GM18870 (cell line): ENCODE measurements around the gene FZD7.

ENCODE experiments used
- ATAC-seq: cut with Tn5 transposase; IDR thresholded peaks from one replicate; pipeline ENCODE4 v1.9.1; 2021; ENCODE audit warnings: moderate library complexity; ENCODE audit not compliant: unreplicated experiment

FZD7 gene

DNA sequence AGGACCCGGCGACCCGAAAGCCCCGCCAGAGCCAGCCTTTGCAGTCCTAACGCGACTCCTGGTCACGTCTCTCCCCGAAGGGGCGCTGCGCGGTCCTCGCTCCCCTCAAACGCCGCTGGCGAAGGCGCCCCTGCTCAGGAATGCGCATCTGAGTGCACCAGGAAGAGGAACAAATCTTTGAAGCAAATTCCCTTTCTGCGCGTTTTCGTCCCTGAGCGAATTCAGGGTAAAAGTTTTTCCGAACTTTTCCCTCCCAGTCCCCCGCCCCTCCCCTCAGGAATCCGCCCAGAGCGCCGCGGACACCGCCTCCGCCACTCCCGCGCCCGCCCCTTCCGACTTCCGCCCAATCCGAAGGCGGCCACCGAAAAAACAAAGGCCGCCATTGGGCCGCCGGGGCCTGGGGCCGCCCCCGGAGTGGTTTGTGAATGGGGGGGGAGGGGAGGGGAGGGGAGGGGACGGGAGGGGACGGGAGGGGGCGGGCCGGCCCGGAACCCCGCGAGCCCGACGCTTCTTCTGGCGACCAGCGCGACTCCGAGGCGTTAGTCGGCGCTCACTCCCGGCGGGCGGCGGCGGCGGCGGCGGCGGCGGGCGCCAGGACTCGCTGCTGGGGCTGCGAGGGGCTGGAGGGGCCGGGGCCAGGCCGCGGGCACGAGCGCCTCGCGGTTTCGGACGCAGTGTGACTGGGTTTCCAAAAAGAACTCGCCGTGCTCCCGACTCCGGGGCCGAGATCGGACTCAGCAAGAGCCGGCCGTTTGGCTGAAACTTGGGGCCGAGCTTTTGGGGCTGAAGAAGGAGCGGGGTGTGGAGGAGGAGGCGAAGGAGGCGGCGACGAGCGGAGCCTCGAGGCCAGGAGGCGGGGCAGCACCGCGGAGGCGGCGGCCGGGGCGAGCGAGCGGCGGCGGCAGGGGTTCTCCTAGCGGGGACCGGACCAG lies at the start of gene FZD7:
Gene FZD7 (plus strand): TSS at position 539 of the 932 bp plus-strand sequence. CDS start 793 bp downstream, outside the sequence.
- ATAC-seq: no peak

DNA sequence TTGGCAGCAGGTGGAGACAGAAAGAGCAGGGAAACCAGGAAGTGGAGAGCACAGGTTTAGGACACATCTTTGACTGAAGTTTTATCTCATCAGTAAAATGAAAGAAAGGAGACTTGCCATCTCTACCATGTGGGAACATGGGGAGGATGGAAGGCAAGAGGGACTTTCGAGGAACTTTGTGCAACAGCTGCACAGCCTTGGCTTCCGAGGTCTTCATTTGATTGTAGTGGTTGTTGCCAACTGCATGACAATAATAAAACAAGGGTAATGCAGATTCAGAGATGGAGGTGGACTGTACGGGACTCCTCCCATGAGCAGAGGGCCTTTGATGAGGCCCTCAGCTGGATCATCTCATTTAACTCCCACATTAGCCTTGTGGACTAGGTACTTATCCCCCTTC lies 49.3 kb upstream of the FZD7 start:
- no peak for ATAC-seq

DNA sequence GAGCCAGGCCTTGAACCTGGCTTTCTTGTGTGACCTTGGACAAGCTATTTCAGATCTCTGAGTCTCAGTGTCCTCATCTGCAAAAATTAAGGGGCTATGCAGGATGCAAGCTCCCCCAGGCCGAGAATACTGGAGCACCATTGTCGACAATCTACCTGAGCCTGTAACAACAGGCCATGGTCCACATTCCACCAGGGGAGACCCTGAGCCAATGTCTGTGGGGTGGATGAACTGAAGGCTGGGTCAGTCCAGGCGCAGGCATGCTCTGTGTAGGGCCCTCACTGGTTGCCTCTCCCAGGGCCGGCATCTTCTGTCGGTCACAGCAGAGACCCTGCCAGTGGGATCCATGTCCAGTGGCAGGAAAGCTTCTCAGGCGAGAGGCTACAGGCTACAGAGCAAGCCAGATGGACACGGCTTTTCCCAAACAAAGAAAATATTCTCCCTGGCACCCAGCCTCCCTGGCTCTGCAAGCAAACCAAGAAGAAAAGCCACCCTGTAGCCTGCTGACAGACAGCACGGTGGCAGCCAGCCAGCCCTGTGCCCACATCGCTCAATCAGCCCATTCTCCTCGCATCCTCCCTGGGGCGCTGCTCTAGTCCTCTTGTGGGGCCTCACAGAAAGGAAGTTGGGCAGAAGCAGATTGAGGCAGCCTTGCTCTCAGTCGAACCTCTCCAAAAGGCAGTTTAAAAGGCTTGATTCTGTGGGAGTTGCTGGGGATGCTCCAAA lies 48.7 kb upstream of the FZD7 start:
- no peak for ATAC-seq

GRCh38 chr2:201985728-201986462 lies 47.8 kb upstream of the FZD7 start:
- ATAC-seq: no peak

- no peak for ATAC-seq
Observed at GRCh38 chr2:201986463-201986735, 47.3 kb upstream of the FZD7 start.

DNA sequence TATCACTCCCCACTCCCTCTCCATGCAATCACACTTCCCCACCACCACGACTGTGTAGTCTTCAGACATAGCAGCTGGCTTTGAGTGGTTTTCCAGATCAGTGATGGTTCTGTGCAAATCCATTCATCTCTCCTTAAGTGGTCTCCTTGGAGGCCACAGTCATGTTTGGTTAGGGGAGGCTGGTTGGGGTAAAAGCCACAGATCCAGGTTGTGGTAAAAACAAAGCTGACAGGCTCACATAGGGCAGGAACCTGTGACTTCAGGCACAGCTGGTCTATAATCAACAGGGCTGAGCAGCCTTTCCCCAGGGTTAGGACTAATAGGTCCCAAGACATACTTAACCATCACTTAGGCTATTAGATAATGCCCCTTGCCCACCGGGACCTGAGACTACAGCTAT lies 46.2 kb upstream of the FZD7 start:
- ATAC-seq: no peak

- no peak for ATAC-seq
Observed at GRCh38 chr2:201990069-201990468, 43.6 kb upstream of the FZD7 start.

- ATAC-seq: no peak
Observed at GRCh38 chr2:201992960-201993359, 40.7 kb upstream of the FZD7 start.

DNA sequence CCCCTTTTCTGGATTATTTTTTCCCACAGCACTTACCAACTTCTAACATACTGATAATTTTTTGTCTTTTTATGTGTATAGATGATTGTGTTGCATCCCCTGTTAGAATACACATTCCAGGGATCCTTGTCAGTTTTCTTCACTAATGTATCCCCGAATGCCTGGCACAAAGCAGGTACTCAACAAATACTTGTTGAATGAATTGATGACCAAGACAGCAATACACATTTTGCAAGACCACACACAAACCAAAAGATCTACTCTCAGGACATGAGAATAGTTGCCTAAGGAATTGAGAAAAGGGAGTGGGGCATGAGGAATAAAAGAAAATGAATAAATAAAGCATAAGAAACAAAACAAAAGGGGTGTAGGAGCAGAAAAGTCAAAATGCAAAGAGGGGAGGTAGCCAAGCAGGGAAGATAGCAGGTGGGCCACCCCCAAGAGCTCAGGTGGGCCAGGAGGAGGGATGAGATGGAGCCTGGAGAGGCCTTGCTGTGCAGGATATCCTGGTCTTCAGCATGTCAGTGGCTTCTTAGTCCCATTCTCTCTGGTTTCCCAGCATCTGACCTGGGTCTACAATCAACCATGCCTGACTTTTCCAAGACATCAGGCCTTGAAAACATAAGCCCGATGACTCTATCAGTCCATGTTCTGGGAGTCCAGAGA lies 38.5 kb upstream of the FZD7 start:
- ATAC-seq: no peak

DNA sequence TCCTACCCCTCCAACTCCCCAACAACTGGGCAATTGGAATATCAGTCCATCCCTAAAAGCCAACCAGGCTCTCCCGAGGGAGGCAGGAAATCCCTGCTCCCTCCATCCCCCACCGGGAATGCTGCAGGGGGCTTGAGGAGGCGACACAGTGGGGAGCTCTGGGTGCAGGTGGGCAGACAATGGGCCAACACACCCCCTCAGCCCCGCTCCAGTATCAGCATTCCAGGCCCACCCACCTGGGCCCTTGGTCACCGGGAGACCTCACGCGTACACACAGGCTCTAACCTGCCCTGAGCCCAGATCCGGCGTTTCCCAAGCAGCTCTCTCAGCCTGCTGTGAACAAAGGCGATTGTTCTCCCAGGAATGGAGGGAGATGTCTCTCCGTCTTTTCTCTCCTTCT lies 37.6 kb upstream of the FZD7 start:
- no peak for ATAC-seq

- no peak for ATAC-seq
Observed at GRCh38 chr2:201996679-201997314, 36.9 kb upstream of the FZD7 start.

DNA sequence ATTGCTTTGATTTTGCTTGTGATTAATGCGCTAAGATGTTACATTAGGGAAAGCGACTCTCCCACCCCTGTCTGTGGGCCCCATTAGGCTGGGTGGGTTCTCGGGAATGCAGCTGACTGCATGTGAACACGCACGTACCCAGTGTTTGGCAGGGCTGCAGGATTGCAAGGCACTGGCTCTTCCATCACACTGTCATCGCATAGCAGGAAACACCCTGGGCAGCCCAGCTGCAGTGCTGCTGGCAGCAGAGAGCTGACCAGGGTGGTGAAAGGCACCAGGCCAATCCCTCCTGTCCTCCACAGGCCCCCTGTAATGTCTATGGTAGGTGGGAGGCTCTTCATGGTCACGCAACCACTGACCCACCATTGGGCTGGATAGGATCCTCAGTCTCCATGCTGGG lies 34.4 kb upstream of the FZD7 start:
- ATAC-seq: no peak

DNA sequence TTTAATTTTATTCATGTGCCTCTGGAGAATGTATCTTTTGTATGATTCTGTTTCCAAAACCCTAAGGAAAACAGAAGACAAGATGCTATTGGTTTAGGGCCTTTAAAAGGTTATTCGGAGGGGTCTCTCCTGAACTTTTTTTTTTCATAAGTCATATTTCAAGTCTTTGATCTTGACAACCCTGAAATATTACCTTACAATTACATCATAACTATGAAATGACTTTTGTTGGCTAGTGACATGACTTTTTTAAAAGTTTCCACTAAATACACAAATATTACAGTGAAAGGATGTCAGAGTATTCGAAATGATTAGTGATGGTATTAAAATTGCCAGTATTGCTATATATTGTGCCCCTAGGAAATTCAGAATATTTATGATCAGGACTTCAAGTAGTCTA lies 31.8 kb upstream of the FZD7 start:
- no peak for ATAC-seq

DNA sequence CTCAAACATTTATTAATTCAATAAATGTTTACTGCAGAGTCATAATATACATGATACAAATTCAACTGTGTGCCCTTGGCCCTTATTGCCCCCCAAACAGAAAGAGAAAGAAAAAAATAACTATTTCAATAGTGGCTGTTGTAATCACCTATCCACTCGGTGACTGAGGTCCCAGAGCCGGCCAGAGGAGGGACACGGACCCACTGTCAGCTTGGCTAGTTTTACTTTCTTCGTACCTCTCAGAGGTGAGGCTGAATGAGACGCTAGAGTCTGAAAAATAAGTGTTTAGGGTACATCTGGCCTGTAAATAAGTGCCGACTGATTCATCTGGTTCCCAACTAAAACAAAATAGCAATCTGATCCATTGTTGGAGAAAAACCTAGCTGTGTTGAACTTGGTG lies 31.3 kb upstream of the FZD7 start:
- no peak for ATAC-seq

GRCh38 chr2:202005272-202005887 lies 28.3 kb upstream of the FZD7 start:
- ATAC-seq: no peak

- no peak for ATAC-seq
Observed at GRCh38 chr2:202006301-202006700, 27.4 kb upstream of the FZD7 start.

DNA sequence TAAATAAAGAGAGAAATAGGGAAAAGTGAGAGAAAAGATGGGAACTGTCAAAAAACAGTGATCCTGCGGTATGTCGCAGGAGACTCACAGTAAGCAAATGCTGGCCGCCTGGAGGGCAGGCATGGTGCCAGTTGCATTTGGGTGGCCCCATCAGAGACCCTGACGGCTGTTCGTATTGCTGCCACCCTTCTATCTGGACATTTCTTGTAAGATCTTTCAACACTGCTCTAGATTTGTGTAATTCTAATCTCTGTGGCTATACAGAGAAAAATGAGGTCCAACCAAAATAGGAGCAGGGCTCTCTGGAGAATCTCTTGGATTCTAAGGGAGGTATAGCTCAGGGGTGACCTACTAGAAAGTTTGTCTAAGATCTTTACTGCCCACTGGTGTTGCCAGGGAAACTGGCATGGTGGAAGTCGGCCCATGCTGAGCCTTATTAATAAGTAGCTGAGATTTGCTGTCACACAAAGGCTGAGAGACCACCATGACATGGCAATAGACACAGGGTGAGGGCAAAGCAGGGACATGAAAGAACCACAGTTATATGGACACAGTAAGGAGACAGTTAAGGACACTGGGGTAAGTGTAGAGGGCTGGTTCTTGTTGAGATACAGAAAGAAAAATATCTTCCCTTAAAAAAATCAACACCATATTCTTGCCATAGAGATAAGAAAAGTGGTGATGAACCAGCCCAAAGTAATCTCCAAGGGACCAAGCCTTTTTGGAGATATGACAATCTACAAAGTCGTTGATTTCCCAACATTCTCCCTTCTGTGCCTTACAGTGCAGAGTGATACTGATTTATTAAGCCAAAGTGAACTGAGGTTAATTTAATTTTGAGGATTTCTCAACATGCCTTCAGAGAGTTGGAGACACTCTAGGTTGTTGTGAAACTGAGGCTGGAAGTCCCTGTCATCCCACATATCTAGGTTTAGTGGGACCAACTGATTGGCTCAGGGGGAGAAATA lies 26.4 kb upstream of the FZD7 start:
- no peak for ATAC-seq

DNA sequence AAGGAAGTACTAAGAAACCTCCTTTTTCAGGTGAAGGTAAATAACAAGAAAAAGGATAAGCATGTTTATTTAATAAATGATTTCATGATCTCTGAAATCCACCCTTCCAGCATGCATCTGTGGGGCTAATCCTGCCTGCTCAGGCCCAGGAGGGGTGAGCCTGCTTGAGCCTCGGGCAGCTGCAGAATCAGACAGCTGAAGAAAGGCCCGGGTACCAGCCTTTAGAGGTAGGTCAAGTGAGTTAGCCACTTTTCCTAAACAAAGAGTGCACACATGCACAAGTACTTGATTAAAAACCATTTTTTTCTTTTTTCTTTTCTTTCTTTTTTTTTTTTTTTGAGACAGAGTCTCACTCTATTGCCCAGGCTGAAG lies 25.7 kb upstream of the FZD7 start:
- ATAC-seq: no peak

GRCh38 chr2:202009019-202009481 lies 24.6 kb upstream of the FZD7 start:
- no peak for ATAC-seq
